Smooth muscle cell (in vitro differentiated cells): Measurements from ENCODE around the gene BICDL1. TPM values are rescaled to one million over a fixed set of nuclear protein-coding genes. Genes with fewer than 3 reads are reported as not detected.

Source experiments
- DNase-seq: peaks from one replicate; lab custom pipeline; 2025; ENCODE audit not compliant: unreplicated experiment; lab: John Stamatoyannopoulos, UW
- H2AFZ ChIP-seq: fragments of 200-600 bp; sonication (generic); 2 replicates; pipeline ENCODE4 v1.6.0; 2016; ENCODE audit warnings: antibody characterized with exemption, low read depth, mild to moderate bottlenecking
- H3F3A ChIP-seq: fragments of 200-600 bp; sonication (generic); 2 replicates; pipeline ENCODE4 v1.6.0; 2017; ENCODE audit warnings: antibody characterized with exemption, low read depth
- H3K27ac ChIP-seq: fragments of 200-600 bp; sonication (generic); 2 replicates; pipeline ENCODE4 v1.5.1; 2016; ENCODE audit warnings: low read depth, mild to moderate bottlenecking
- H3K27me3 ChIP-seq: fragments of 200-600 bp; sonication (generic); 2 replicates; pipeline ENCODE4 v1.6.1; 2016; ENCODE audit warnings: low read depth, mild to moderate bottlenecking
- H3K36me3 ChIP-seq: fragments of 200-600 bp; sonication (generic); 2 replicates; pipeline ENCODE4 v1.5.1; 2016; ENCODE audit warnings: low read depth
- H3K4me1 ChIP-seq: fragments of 200-600 bp; sonication (generic); 2 replicates; pipeline ENCODE4 v1.5.1; 2016; ENCODE audit warnings: low read depth
- H3K4me2 ChIP-seq: fragments of 200-600 bp; sonication (generic); 2 replicates; pipeline ENCODE4 v1.6.0; 2016; ENCODE audit warnings: mild to moderate bottlenecking
- H3K4me3 ChIP-seq: fragments of 200-600 bp; sonication (generic); 2 replicates; pipeline ENCODE4 v1.5.1; 2016; ENCODE audit warnings: mild to moderate bottlenecking
- H3K79me2 ChIP-seq: fragments of 200-600 bp; sonication (generic); 2 replicates; pipeline ENCODE4 v1.6.0; 2016; ENCODE audit warnings: low read depth, mild to moderate bottlenecking
- H3K9ac ChIP-seq: fragments of 200-600 bp; sonication (generic); 2 replicates; pipeline ENCODE4 v1.6.0; 2016; ENCODE audit warnings: low read depth
- H3K9me3 ChIP-seq: fragments of 200-600 bp; sonication (generic); replicated peaks from 2 replicates; pipeline ENCODE4 v1.5.1; 2016; ENCODE audit warnings: low read depth
- H4K20me1 ChIP-seq: fragments of 200-600 bp; sonication (generic); 2 replicates; pipeline ENCODE4 v1.6.0; 2016; ENCODE audit warnings: low read depth
- WGBS: methylation state at CpG from one replicate; pipeline ENCODE4 v1.1.7; 2016; ENCODE audit warnings: low lambda C conversion rate; 5-methylcytosine and 5-hydroxymethylcytosine counted together
- polyA plus RNA-seq: library from polyadenylated mRNA; unstranded; fragments of >200 nt; fragmentation: Nextera tagmentation; extraction: Ambion mirVana; gene quantifications from 2 replicates; pipeline ENCODE4 v1.2.1, GENCODE V29; 2016
- small RNA-seq: library from RNA; depleted of rRNA; stranded (forward); fragments of <200 nt; gene quantifications from one replicate; pipeline ENCODE3, GENCODE V24; 2014
- total RNA-seq: library from RNA; depleted of rRNA; stranded (reverse); fragments of >200 nt; gene quantifications from 2 replicates; pipeline ENCODE4 v1.2.3, GENCODE V29; 2014
- TF ChIP-seq, protein P1 (sequence below): fragments of 200-600 bp; sonication (generic); IDR thresholded peaks from 2 replicates; pipeline ENCODE4 v1.5.1; 2017; ENCODE audit warnings: borderline replicate concordance, mild to moderate bottlenecking, antibody characterized with exemption; ENCODE audit not compliant: insufficient read depth, poor library complexity, severe bottlenecking

The BICDL1 gene
- total and polyA plus RNA-seq, 2 experiments from 2014 or later, result 0.43 to 1.7 TPM

DNA sequence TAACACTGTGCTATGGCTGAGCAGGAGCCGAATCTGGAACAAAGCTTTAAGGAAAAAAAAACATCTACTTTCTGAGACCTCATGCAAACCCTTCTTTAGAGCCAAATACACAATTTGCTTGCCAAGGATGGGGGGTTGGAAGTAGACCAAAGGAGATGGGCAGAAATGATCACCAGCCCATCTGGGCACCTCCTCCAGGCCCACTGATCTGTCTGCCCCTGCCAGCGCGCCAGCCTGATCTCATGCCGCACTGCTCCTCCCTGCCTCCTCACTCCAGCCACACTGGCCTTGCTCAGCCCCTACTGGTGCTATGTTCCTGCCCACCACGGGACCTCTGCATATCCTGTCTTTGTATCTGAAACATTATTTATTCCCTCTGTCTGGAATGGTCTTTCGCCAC is 152.3 kb downstream of the BICDL1 start:
- DNase-seq, result no peak
- H2AFZ ChIP-seq, result no peak overlapping the region
- H3K4me2 ChIP-seq, result no peak overlapping the region
- H3K9ac ChIP-seq, result no peak overlapping the region
- H4K20me1 ChIP-seq, result peaks cover 8% of the 10 kb centered on the region
- no peaks in the 10 kb centered on the region for H3K27me3 ChIP-seq
- peaks cover 36% of the 10 kb centered on the region for H3K36me3 ChIP-seq
- no peaks in the 10 kb centered on the region for H3F3A ChIP-seq
- H3K9me3 ChIP-seq, result no peaks in the 10 kb centered on the region
- TF ChIP-seq, protein P1, sequence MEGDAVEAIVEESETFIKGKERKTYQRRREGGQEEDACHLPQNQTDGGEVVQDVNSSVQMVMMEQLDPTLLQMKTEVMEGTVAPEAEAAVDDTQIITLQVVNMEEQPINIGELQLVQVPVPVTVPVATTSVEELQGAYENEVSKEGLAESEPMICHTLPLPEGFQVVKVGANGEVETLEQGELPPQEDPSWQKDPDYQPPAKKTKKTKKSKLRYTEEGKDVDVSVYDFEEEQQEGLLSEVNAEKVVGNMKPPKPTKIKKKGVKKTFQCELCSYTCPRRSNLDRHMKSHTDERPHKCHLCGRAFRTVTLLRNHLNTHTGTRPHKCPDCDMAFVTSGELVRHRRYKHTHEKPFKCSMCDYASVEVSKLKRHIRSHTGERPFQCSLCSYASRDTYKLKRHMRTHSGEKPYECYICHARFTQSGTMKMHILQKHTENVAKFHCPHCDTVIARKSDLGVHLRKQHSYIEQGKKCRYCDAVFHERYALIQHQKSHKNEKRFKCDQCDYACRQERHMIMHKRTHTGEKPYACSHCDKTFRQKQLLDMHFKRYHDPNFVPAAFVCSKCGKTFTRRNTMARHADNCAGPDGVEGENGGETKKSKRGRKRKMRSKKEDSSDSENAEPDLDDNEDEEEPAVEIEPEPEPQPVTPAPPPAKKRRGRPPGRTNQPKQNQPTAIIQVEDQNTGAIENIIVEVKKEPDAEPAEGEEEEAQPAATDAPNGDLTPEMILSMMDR, result no peak
- no peak overlapping the region for H3K4me3 ChIP-seq
- no peaks in the 10 kb centered on the region for H3K79me2 ChIP-seq
- no peaks in the 10 kb centered on the region for H3K4me1 ChIP-seq
- no peak overlapping the region for H3K27ac ChIP-seq
- 97% methylated on average over 6 of the region's 6 CpGs for WGBS

DNA sequence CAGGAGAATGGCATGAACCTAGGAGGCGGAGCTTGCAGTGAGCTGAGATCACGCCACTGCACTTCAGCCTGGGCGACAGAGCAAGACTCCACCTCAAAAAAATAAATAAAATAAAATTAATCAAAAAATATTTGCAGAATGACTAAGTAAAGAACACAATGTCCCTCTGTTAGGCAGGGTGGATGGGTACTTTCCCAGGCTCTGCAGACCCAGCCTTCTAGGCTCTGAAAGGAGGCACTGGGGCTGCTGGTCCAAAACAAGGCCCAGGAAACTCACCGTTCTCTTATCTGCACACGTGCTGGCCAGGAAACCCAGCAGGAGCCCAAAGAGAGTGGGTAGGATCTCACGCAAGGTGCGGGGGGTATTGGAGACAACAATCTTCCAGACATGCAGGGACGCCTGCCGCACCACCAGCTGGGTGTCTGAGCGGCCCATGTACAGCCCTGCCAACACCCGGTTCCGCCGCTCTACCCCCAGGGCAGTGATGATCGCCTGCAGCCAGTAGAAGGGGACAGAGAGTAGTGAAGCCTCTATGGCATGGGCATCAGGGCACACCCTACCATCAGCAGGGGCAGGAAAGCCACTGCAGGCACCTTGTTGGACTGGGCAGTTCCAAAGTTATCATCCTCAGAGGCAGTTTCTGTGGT is 153.3 kb downstream of the BICDL1 start:
- peaks cover 36% of the 10 kb centered on the region for H3K36me3 ChIP-seq
- no peak overlapping the region for H3K4me2 ChIP-seq
- H3K27ac ChIP-seq, result no peak overlapping the region
- DNase-seq, result no peak
- TF ChIP-seq, protein P1, result no peak
- WGBS, result 99% methylated on average over 14 of the region's 14 CpGs
- no peaks in the 10 kb centered on the region for H3K27me3 ChIP-seq
- no peaks in the 10 kb centered on the region for H3K79me2 ChIP-seq
- H3K4me1 ChIP-seq, result no peaks in the 10 kb centered on the region
- H3K4me3 ChIP-seq, result no peak overlapping the region
- H2AFZ ChIP-seq, result no peak overlapping the region
- no peak overlapping the region for H3K9ac ChIP-seq
- no peaks in the 10 kb centered on the region for H4K20me1 ChIP-seq
- H3F3A ChIP-seq, result no peaks in the 10 kb centered on the region
- H3K9me3 ChIP-seq, result no peaks in the 10 kb centered on the region

Small RNA genes within 50 kb of the gene (small RNA-seq; reads per million reads assigned to genes)
- 0.24 reads per million for gene AC004812.1

Other genes starting within 250 kb of the BICDL1 start
- gene CIT, start 111.9 kb upstream of the BICDL1 start, total RNA-seq, result 9.1 and 74.2 TPM in 2 replicates
- 2.0 and 3.2 TPM in 2 replicates for gene CIT, start 111.9 kb upstream of the BICDL1 start, polyA plus RNA-seq
- gene RAB35, start 127.5 kb downstream of the BICDL1 start, total RNA-seq, result 17.9 and 19.3 TPM in 2 replicates
- gene RAB35, start 127.5 kb downstream of the BICDL1 start, polyA plus RNA-seq, result 19.1 and 21.9 TPM in 2 replicates
- 40.4 and 44.3 TPM in 2 replicates for gene GCN1, start 205.5 kb downstream of the BICDL1 start, total RNA-seq
- 31.6 and 35.9 TPM in 2 replicates for gene GCN1, start 205.5 kb downstream of the BICDL1 start, polyA plus RNA-seq
- 2,989 and 3,138 TPM in 2 replicates for gene RPLP0, start 211.9 kb downstream of the BICDL1 start, total RNA-seq
- 1,054 and 1,106 TPM in 2 replicates for gene RPLP0, start 211.9 kb downstream of the BICDL1 start, polyA plus RNA-seq